ENCODE results near the gene COL9A3.

- TF ChIP-seq CTCF (IDR thresholded peaks at IDR 0.05; ENCODE audit: insufficient read depth, low read length, poor library complexity, severe bottlenecking) = no peak
- no peak for TF ChIP-seq EZH2phosphoT487 (conservative IDR thresholded peaks at IDR 0.05; ENCODE audit: low read length)
Measured at GRCh38 chr20:62845416-62846160, 28.7 kb downstream of the COL9A3 start.

Measured in SU-DHL-6 (cell line).